ENCODE results near the gene FRMD4A. TPM values are rescaled to one million over a fixed set of nuclear protein-coding genes. Genes with fewer than 3 reads are reported as not detected.

Gene FRMD4A
- total and polyA plus RNA-seq, 10 of the 15 experiments (the other 5 are each of a cell fraction or from before 2014, with no cell fraction given), result 17.8 to 75.2 (median 39.1) TPM

DNA sequence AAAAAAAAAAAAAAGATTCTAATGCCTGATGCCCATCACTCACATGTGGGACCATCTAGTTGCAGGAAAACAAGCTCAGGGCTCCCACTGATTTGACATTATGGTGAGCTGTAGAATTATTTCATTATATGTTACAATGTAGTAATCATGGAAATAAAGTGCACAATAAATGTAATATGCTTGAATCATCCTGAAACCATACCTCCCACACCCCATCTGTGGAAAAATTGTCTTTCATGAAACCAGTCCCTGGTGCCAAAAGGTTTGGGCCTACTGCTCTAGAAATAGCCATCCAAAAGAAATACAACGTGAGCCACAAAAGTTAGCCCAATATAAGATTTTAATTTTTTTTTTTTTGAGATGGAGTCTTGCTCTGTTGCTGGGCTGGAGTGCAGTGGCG lies 478.8 kb downstream of the FRMD4A start:
- ChIA-PET CTCF (no interaction called here), SMC1A (ENCODE audit: uncharacterized antibody, unreplicated experiment) (interaction anchor here (0.7 to 1.2 kb wide), 3 partner anchors 9 to 20 kb away, joined by 3 read pairs; no protein-coding TSS in a partner anchor), POLR2A (interaction anchor here (0.6 kb wide), 1 partner anchor 16 kb away, joined by 3 read pairs; no protein-coding TSS in a partner anchor), RAD21 (ENCODE audit: unreplicated experiment) (no interaction called here)
- no peaks in the 10 kb centered on the region; a peak in 1 of 4 replicates for H3K27me3 ChIP-seq (replicated peaks in 1 of 2; ENCODE audit: control insufficient read depth in 2 of 2, insufficient read depth in 2 of 2, low read length in 1 of 2)
- ATAC-seq (no peak), FAIRE-seq (no peak), DNase-seq (ENCODE audit: low read depth, low spot score) (no peak)
- no peaks in the 10 kb centered on the region for H4K20me1 ChIP-seq (ENCODE audit: control insufficient read depth, insufficient read depth)
- no peaks in the 10 kb centered on the region for H3K36me3 ChIP-seq (ENCODE audit: control insufficient read depth in 2 of 2, insufficient read depth in 2 of 2, low read length in 1 of 2)
- WGBS (ENCODE audit: insufficient coverage, insufficient replicate concordance, low lambda C conversion rate, missing lambda C conversion rate), result 40% methylated on average over 2 of the region's 2 CpGs
- no peak overlapping the region for H3K4me2 ChIP-seq (ENCODE audit: control insufficient read depth, insufficient read depth)
- in situ Hi-C loops (cut with MboI), result no loop called here
- no peak overlapping the region for H3K4me3 ChIP-seq
- no TSS peak for BruUV-seq (replicated peaks)
- H3K79me2 ChIP-seq (ENCODE audit: control insufficient read depth, insufficient read depth, low read length), result no peaks in the 10 kb centered on the region
- no peak overlapping the region for H3K27ac ChIP-seq (ENCODE audit: control insufficient read depth, insufficient read depth)
- intact Hi-C loops (cut with micrococcal nuclease; ENCODE audit: unreplicated experiment), result no loop called here
- H3K9ac ChIP-seq (ENCODE audit: control insufficient read depth, insufficient read depth, low read length), result no peak overlapping the region
- TF ChIP-seq, protein P1, sequence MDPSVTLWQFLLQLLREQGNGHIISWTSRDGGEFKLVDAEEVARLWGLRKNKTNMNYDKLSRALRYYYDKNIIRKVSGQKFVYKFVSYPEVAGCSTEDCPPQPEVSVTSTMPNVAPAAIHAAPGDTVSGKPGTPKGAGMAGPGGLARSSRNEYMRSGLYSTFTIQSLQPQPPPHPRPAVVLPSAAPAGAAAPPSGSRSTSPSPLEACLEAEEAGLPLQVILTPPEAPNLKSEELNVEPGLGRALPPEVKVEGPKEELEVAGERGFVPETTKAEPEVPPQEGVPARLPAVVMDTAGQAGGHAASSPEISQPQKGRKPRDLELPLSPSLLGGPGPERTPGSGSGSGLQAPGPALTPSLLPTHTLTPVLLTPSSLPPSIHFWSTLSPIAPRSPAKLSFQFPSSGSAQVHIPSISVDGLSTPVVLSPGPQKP (IDR thresholded peaks at IDR 0.05; ENCODE audit: low read depth, low read length), result no peak
- TF ChIP-seq ZBTB40 (IDR thresholded peaks at IDR 0.05; ENCODE audit: borderline replicate concordance), result no peak
- TF ChIP-seq BCL11A (IDR thresholded peaks at IDR 0.05; ENCODE audit: low read depth, low read length), result no peak
- H3K9me3 ChIP-seq (replicated peaks; ENCODE audit: control insufficient read depth, insufficient read depth, low read length), result no peaks in the 10 kb centered on the region; the same call in 2 of the 3 replicates
- H2AFZ ChIP-seq (ENCODE audit: control insufficient read depth, low read depth, low read length), result no peak overlapping the region
- peaks cover 5% of the 10 kb centered on the region; the same call in 1 of the 2 replicates for H3K4me1 ChIP-seq (ENCODE audit: control insufficient read depth, insufficient read depth, low read length)

Data from GM12878 (cell line).